ENCODE results near the gene RNU5B-1.
"Not testable (repeated sequence)": the region's sequence is repeated elsewhere in the genome, so short reads cannot be mapped to it uniquely, and the experiment has no call there.

The RNU5B-1 gene

DNA sequence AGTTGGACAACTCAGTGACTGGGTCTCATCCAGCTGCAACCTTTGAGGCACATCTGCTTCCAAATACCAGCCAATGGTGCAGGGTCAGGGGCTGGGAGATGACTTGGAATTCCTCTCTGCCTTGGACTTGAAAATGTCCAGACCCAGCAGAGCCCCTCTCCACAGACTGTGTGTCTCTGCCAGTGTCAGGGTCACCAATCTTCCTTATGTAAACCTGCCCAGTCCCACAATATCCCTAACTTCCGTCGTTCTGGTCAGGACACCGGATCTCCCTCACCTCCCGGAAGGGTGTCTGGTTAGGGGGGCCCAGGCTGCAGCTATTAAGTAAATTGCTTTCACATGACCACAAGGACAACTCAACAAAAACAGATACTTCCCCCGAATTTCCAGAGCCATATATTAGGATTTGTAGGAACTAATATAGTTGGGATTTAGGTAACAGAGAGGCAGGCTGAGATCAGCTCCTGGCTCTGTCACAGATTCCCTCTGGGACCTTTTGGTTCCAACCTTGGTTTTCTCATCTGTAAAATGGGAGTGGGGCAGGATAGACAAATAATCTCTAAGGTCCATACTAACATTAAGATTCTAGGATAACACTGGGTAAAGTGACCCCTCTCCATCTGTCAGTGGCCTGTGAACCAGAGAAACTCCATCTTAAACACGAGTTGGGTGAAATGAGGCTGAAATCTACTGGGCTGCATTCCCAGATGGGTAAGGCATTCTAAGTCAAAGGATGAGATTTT lies 42.5 kb downstream of the RNU5B-1 start:
- no peak for DNase-seq

DNA sequence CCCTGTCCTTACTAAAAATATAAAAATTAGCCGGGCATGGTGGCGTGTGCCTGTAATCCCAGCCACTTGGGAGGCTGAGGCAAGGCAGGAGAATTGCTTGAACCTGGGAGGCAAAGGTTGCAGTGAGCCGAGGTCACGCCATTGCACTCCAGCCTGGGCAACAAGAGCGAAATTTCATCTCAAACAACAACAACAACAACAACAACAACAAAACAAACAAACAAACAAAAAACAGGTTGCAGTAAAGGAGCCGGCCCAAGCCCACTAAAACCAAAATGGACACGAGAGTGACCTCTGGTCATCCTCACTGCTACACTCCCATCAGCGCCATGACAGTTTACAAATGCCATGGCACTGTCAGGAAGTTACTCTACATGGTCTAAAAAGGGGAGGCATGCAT lies 43.3 kb downstream of the RNU5B-1 start:
- not testable (repeated sequence) for DNase-seq

DNA sequence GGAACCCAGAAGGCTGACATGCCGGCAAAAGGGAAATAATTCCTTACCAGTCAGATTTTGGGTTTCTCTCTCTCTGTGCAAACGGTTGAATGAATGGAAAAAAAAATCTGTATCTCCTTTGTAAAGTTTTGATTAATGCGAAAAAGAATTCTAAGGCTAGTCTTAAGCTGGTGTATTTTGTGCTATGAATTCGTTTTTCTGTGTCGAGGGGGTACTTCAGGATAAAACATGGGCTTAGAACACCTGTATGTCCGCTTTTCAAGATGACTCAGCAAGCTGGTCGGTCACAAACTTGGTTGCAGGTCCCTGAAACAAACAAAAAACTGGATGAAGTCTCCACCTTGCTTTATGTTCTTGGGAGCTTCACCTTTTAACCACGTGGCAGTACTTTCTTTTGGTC lies 44.9 kb downstream of the RNU5B-1 start:
- DNase-seq = no peak

DNA sequence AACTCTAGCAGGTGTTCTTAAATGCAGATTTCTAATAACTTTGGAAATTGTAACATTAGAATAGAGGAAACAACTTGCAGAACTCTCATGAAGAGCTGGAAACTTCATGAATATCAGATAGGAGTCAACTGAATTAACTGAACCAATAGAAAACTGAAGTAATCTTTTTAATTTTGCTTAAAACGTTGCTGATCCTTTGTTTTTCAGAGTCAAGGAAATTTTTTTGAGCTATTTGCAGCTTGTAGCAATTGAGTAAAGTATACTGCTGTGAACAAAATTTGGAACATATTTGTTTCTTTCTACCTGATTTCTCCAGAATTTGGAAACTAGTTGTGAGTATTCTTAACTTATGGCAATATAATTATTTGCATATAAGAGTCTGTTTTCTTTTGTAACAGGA lies 47.5 kb downstream of the RNU5B-1 start:
- DNase-seq = not testable (repeated sequence)

Data from KG1 (cell line).